H7 (cell line): ENCODE results near the gene NUP54. TPM values are rescaled to one million over a fixed set of nuclear protein-coding genes. Genes with fewer than 3 reads are reported as not detected.

ENCODE experiments used
- DNase-seq: peaks from one replicate; pipeline ENCODE4 v3.0.0; 2012
- H3K27me3 ChIP-seq: 2 replicates; pipeline ENCODE4 v1.6.0; 2011; ENCODE audit warnings: mild to moderate bottlenecking, low read length; ENCODE audit not compliant: control insufficient read depth, insufficient read depth
- H3K36me3 ChIP-seq: replicated peaks from 2 replicates; pipeline ENCODE4 v1.5.1; 2011; ENCODE audit warnings: low read length; ENCODE audit not compliant: control insufficient read depth, insufficient read depth
- H3K4me3 ChIP-seq: 2 replicates; pipeline ENCODE4 v1.5.1; 2011; ENCODE audit warnings: low read depth, mild to moderate bottlenecking, control low read depth, low read length, moderate library complexity; ENCODE audit not compliant: insufficient read depth
- total RNA-seq: library from RNA; depleted of rRNA; stranded (reverse); fragments of >200 nt; shearing (Covaris generic); gene quantifications from 2 replicates; pipeline ENCODE4 v1.2.3, GENCODE V29; 2014; rRNA removed

The NUP54 gene
- total RNA-seq, 1 experiment from 2014 or later: 102 TPM

DNA sequence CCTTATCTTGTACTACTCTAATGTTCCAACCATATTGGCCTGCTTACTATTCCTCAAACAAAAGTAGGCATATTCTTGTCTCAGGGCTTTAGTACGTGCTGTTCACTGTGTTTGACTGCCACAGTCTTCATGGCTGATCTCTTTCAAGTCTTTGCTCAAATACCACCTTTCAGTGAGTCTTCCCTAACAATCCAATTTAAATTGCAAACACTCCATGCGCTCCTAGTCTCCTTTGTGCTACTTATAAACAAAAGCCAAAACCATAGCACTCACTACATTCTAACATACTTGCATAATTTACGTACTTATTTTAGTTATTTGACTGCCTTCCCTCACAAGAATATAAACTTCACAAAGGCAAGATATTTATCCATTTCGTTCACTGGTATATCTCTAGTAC, 75.4 kb downstream of the NUP54 start:
- H3K36me3 ChIP-seq: no peaks in the 10 kb centered on the region
- no peaks in the 10 kb centered on the region for H3K27me3 ChIP-seq
- no peak overlapping the region for H3K4me3 ChIP-seq
- peak; percentile 35 for DNase-seq

DNA sequence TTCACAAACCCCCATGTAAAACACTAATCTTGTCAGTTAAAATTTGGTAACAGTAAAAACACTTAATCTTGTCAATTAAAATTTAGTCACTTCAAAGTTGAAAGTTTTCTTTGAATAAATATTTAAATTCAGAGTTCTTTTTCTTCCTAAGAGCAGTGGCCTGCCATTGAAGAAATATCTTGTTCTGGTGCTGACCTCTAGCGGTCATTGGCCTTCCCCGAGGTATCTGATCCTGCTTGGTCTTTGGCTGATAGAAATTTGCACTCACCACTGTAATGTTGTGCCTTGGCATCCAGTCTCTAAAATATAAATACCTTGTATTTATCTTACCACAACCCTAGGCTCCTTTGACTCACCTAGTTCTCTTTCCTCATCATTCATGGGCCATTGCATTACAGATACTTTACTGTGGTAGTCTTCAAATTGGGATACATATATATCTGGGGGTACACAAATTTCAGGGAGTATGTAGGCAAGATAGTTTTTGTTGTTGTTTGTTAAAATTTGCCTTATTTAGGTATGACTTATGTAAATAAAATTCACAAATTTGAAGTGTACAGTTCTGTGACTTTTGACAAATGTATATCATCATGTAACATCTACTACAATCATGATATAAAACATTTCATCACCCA, 80.4 kb downstream of the NUP54 start:
- peak; percentile 73 for DNase-seq
- Histone ChIP-seq H3K36me3 (no peaks in the 10 kb centered on the region), H3K27me3 (no peaks in the 10 kb centered on the region), H3K4me3 (no peak overlapping the region)

DNA sequence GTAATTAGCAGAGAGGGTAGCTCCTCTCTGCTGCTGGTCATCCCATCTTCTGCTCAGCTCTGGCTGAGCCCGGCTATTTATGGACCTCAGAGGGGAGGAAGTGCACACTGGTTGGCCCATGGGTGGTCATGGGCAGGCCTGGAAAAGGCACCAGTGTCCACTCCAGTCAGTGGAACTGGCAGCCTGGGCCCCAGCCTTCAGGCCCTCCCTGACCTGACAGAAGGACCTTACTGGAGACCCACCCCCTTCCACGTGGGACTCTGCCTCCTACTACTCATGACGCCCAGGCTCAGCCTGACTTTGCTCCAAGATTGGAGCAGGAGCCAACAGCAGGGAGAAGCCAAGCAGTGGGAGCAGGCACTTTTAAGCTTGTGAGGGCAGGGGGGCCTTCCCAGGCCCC, 81.7 kb downstream of the NUP54 start:
- Histone ChIP-seq H3K36me3 (no peaks in the 10 kb centered on the region), H3K4me3 (no peak overlapping the region), H3K27me3 (no peaks in the 10 kb centered on the region)
- DNase-seq: no peak

Other genes starting within 250 kb of the NUP54 start
- not detected in 2 replicates for gene PPEF2, start 245.9 kb downstream of the NUP54 start, total RNA-seq
- gene NAAA, start 207.4 kb downstream of the NUP54 start, total RNA-seq: 5.5 and 7.8 TPM in 2 replicates
- 31.1 and 39.4 TPM in 2 replicates for gene SDAD1, start 157.5 kb downstream of the NUP54 start, total RNA-seq
- not detected in 2 replicates for gene CXCL9, start 140.9 kb downstream of the NUP54 start, total RNA-seq
- not detected in 2 replicates for gene CXCL10, start 124.9 kb downstream of the NUP54 start, total RNA-seq
- gene CXCL11, start 112.3 kb downstream of the NUP54 start, total RNA-seq: not detected in 2 replicates
- gene ART3, start 73.7 kb downstream of the NUP54 start, total RNA-seq: 0.42 TPM in 1 of 2 replicates, not detected in the other
- 39.4 and 53.0 TPM in 2 replicates for gene SCARB2, start 65.4 kb upstream of the NUP54 start, total RNA-seq
- 0.17 and 1.4 TPM in 2 replicates for gene FAM47E, start 103.3 kb upstream of the NUP54 start, total RNA-seq
- 1.6 and 1.7 TPM in 2 replicates for gene STBD1, start 158.3 kb upstream of the NUP54 start, total RNA-seq